ENCODE measurements around the gene ABCD3. TPM values are rescaled to one million over a fixed set of nuclear protein-coding genes. Genes with fewer than 3 reads are reported as not detected.
"Not testable (repeated sequence)": the region's sequence is repeated elsewhere in the genome, so short reads cannot be mapped to it uniquely, and the experiment has no call there.

ABCD3 gene
- total and polyA plus RNA-seq, 2 of the 4 experiments (the other 2 are of a cell fraction), result 13.6 to 32.6 TPM

DNA sequence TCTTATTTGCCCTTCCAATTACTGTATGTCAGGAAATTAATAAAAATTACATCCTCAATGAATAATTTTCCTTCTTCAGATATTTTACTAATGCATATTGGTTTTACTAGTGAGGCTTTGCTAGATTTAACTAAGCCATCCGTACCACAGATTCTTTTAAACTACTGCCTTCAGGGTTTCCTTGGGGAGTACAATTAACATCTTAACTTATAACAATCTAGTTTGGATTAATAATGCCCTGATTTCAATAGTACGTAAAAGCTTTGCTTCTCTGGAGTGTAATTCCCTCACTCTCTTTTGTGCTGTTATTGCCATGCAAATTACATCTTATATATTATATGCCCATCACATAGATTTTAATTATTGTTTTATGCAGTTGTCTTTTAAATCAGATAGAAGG lies 147.7 kb downstream of the ABCD3 start:
- intact Hi-C loops (cut with micrococcal nuclease), result no loop called here
- BruUV-seq (replicated peaks), result no TSS peak
- H2AFZ ChIP-seq (replicated peaks; ENCODE audit: low read length, poor library complexity), result no peak overlapping the region

DNA sequence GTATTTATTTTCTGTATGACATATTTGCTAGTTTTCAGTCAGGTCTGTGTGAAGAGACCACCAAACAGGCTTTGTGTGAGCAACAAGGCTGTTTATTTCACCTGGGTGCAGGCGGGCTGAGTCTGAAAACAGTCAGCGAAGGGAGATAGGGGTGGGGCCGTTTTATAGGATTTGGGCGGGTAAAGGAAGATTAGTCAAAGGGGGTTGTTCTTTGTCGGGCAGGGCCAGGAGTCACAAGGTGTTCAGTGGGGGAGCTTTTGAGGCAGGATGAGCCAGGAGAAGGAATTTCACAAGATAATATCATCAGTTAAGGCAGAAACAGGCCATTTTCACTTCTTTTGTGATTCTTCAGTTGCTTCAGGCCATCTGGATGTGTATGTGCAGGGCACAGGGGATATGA lies 148.2 kb downstream of the ABCD3 start:
- H4K5ac ChIP-seq (ENCODE audit: low read depth, low read length); POLR2A ChIA-PET (ENCODE audit: unreplicated experiment); H3K56ac ChIP-seq (ENCODE audit: extremely low read depth, insufficient read depth, low read length); H3K27ac ChIP-seq (ENCODE audit: insufficient read depth, low read length); H2AK9ac ChIP-seq (replicated peaks; ENCODE audit: low read depth, low read length, poor library complexity); H3K36me3 ChIP-seq (ENCODE audit: control insufficient read depth, insufficient read depth, low read length); H2AFZ ChIP-seq (replicated peaks; ENCODE audit: low read length, poor library complexity); H2BK20ac ChIP-seq (ENCODE audit: low read depth, low read length); H3K4me3 ChIP-seq (ENCODE audit: insufficient read depth, low read depth, low read length); H4K20me1 ChIP-seq (ENCODE audit: insufficient read depth, low read length); dilution Hi-C loops (cut with HindIII; ENCODE audit: low sequenced_read_pairs, unreplicated experiment); intact Hi-C loops (cut with micrococcal nuclease); H2BK120ac ChIP-seq (ENCODE audit: low read depth, low read length); H3K4ac ChIP-seq (ENCODE audit: low read depth, low read length); H2BK5ac ChIP-seq (ENCODE audit: low read depth, low read length, poor library complexity, severe bottlenecking); H3K4me2 ChIP-seq (ENCODE audit: low read depth, low read length); CTCF ChIA-PET; H2AK5ac ChIP-seq (ENCODE audit: low read depth, low read length); in situ Hi-C loops (cut with MboI; ENCODE audit: low sequenced_read_pairs); H3K79me1 ChIP-seq (ENCODE audit: low read depth in 1 of 2, low read length in 2 of 2); H3K9me1 ChIP-seq (ENCODE audit: insufficient read depth, low read length); ATAC-seq (ENCODE audit: low read depth); H3K14ac ChIP-seq (replicated peaks; ENCODE audit: low read depth, low read length); H4K8ac ChIP-seq (ENCODE audit: low read depth in 2 of 2, low read length in 2 of 2); H3K9me3 ChIP-seq (ENCODE audit: control insufficient read depth, insufficient read depth, low read length); H3K4me1 ChIP-seq (ENCODE audit: control insufficient read depth, insufficient read depth, low read length); H2BK15ac ChIP-seq (ENCODE audit: low read depth, low read length); H3K9ac ChIP-seq (ENCODE audit: low read depth, low read length); DNase-seq; H3K23ac ChIP-seq (ENCODE audit: low read depth, low read length); H4K91ac ChIP-seq (ENCODE audit: insufficient read depth, low read depth, low read length); BruUV-seq (replicated peaks); H3K18ac ChIP-seq (ENCODE audit: low read depth, low read length); H3K27me3 ChIP-seq (ENCODE audit: control insufficient read depth, insufficient read depth, low read length): not testable (repeated sequence)
- WGBS, 2 experiments (ENCODE audit: extremely low coverage in 2 of 2, insufficient read length in 1 of 2), result no CpG with 5 or more reads among the region's 5 CpGs

More for the DNA sequence above, 147.7 kb downstream of the ABCD3 start:
- peaks cover 12% of the 10 kb centered on the region for H3K4me1 ChIP-seq (ENCODE audit: control insufficient read depth, insufficient read depth, low read length)
- POLR2A ChIA-PET (ENCODE audit: unreplicated experiment), result no interaction called here
- peaks cover 4% of the 10 kb centered on the region for H3K9me3 ChIP-seq (ENCODE audit: control insufficient read depth, insufficient read depth, low read length)
- H3K4ac ChIP-seq (ENCODE audit: low read depth, low read length), result no peak overlapping the region
- H3K18ac ChIP-seq (ENCODE audit: low read depth, low read length), result no peak overlapping the region
- H3K79me1 ChIP-seq (ENCODE audit: low read depth in 1 of 2, low read length in 2 of 2), result no peaks in the 10 kb centered on the region
- DNase-seq (no peak), ATAC-seq (ENCODE audit: low read depth) (no peak)
- no peak overlapping the region for H4K8ac ChIP-seq (ENCODE audit: low read depth in 2 of 2, low read length in 2 of 2)
- CTCF ChIA-PET, result no interaction called here
- H2AK9ac ChIP-seq (replicated peaks; ENCODE audit: low read depth, low read length, poor library complexity), result no peak overlapping the region
- H3K9ac ChIP-seq (ENCODE audit: low read depth, low read length), result no peak overlapping the region
- dilution Hi-C loops (cut with HindIII; ENCODE audit: low sequenced_read_pairs, unreplicated experiment), result no loop called here
- no peak overlapping the region for H2BK15ac ChIP-seq (ENCODE audit: low read depth, low read length)
- no peak overlapping the region for H2BK20ac ChIP-seq (ENCODE audit: low read depth, low read length)
- no peak overlapping the region for H3K27ac ChIP-seq (ENCODE audit: insufficient read depth, low read length)
- no peaks in the 10 kb centered on the region for H4K20me1 ChIP-seq (ENCODE audit: insufficient read depth, low read length)
- H4K91ac ChIP-seq (ENCODE audit: insufficient read depth, low read depth, low read length), result no peak overlapping the region
- no peak overlapping the region for H2BK120ac ChIP-seq (ENCODE audit: low read depth, low read length)
- no peak overlapping the region for H3K4me3 ChIP-seq (ENCODE audit: insufficient read depth, low read depth, low read length)
- no peak overlapping the region for H2AK5ac ChIP-seq (ENCODE audit: low read depth, low read length)
- H3K56ac ChIP-seq (ENCODE audit: extremely low read depth, insufficient read depth, low read length), result no peak overlapping the region
- H3K9me1 ChIP-seq (ENCODE audit: insufficient read depth, low read length), result peaks cover 8% of the 10 kb centered on the region
- H2BK5ac ChIP-seq (ENCODE audit: low read depth, low read length, poor library complexity, severe bottlenecking), result no peak overlapping the region
- no peak overlapping the region for H3K14ac ChIP-seq (replicated peaks; ENCODE audit: low read depth, low read length)
- no peak overlapping the region for H4K5ac ChIP-seq (ENCODE audit: low read depth, low read length)
- no peaks in the 10 kb centered on the region for H3K27me3 ChIP-seq (ENCODE audit: control insufficient read depth, insufficient read depth, low read length)
- TF ChIP-seq RFX5 (IDR thresholded peaks at IDR 0.05; ENCODE audit: low read depth, low read length) (no peak), FOS (IDR thresholded peaks at IDR 0.05; ENCODE audit: low read depth, low read length) (no peak), CEBPB (IDR thresholded peaks at IDR 0.05; ENCODE audit: low read depth, low read length) (no peak)
- no CpG with 5 or more reads among the region's 2 CpGs for WGBS, 2 experiments (ENCODE audit: extremely low coverage in 2 of 2, insufficient read length in 1 of 2)
- no peaks in the 10 kb centered on the region for H3K36me3 ChIP-seq (ENCODE audit: control insufficient read depth, insufficient read depth, low read length)
- no peak overlapping the region for H3K4me2 ChIP-seq (ENCODE audit: low read depth, low read length)
- no peak overlapping the region for H3K23ac ChIP-seq (ENCODE audit: low read depth, low read length)
- in situ Hi-C loops (cut with MboI; ENCODE audit: low sequenced_read_pairs), result no loop called here
